ENCODE measurements around the gene PDHX.
"Not testable (repeated sequence)": the region's sequence is repeated elsewhere in the genome, so short reads cannot be mapped to it uniquely, and the experiment has no call there.

PDHX gene

DNA sequence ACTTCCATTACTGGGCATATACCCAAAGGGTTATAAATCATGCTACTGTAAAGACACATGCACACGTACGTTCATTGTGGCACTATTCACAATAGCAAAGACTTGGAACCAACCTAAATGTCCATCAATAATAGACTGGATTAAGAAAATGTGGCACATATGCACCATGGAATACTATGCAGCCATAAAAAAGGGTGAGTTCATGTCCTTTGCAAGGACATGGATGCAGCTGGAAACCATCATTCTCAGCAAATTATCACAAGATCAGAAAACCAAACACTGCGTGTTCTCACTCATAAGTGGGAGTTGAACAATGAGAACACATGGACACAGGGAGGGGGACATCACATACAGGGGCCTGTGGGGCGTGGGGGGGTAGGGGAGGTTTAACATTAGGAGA is 111.6 kb downstream of the PDHX start:
- DNase-seq: not testable (repeated sequence)

DNA sequence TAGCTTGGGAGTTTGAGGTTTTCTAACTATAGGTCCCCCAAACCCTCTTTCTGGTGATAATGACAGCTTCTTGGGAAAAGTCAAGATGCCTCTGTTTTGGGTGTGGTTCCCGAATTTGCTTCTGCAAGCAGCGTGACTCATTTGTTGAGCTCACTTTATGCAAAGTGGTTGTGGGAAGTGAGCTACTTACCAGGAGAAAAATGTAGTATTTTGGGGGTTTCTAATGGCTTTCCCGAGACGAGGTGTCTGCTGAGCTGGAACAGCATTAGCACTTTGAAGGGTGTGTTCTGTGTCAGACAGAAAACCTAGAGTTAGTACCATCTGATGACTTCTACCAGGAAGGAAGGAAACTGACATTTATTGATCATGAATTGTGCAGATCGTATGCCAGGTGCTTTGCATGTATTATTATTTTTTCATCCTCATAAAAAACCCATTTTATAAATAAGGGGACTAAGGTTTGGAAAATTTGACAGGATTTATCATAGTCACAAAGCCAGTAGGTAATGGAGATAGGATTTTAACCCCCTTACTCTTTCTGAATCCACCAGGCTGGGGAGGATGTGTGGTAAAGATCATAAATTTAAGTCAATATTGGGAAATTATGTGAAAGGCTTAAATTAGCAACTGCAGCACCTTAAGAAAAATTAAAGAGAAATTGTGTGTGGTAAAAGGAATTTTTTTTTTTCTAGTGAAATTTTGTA is 113.7 kb downstream of the PDHX start:
- no peak for DNase-seq

DNA sequence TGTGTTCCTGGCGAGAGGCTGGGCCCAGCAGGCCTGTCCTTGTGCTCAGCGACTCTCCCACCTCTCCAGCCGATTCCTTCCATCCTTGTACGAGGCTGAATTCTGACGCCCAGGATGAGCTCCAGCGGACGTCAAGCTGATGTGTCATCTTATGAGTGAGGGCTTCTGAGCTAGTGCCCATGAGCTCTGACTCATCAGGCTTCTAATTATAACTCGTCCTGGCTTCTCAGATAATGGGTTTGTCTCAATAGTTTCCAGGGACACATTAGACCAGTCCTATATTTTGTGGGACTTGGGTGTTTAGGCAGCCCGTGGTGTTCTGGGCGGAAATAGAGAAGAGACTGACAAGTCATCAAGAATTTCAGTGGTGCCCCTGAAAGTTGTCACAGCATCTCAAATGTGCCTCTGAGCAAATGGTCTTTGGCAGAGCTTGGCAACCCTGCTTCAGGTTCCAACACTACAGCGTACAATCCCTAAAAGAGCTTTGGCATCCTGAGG is 114.3 kb downstream of the PDHX start:
- no peak for DNase-seq

DNA sequence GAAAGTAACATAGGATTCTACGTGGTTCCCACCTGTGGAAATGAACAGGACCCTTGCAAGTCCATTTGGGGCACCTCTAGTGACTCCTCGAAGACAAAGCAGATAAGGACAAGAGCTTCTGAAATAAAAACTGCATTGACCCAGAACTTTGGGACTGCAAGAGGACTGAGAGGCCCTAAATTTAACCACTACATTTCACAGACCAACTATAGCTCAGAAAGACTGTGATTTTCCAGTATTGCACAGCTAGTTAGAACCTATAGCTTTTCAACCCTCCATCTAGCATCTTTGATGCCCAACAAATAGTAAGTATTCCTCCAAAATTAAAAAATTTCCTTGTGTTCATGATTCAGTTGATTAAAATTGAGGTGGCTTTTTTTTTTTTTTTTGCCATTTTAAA is 114.9 kb downstream of the PDHX start:
- no peak for DNase-seq

- no peak for DNase-seq
These were observed 115.4 kb downstream of the PDHX start for GRCh38 chr11:35031867-35032266.

- DNase-seq: no peak
These were observed 116.6 kb downstream of the PDHX start for GRCh38 chr11:35033011-35033410.

DNA sequence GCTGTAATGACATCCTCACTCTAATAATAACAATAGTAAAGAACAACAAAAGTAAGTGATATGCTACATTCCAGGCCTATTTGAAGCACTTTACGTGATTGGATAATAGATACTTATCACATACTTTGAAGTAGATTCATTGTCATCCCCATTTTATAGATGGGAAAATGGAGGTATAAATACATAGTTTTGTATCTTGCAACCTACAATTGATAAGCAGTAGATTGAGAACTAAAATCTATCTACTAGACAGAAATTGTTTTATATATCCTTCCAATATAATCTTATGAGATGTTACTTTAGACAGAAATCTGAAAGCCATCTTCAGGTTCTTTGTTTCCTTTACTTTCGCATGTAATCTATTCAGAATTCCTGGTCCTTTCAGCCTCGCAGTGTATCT is 118.0 kb downstream of the PDHX start:
- DNase-seq: no peak

GRCh38 chr11:35035894-35036408 is 119.5 kb downstream of the PDHX start:
- no peak for DNase-seq

DNA sequence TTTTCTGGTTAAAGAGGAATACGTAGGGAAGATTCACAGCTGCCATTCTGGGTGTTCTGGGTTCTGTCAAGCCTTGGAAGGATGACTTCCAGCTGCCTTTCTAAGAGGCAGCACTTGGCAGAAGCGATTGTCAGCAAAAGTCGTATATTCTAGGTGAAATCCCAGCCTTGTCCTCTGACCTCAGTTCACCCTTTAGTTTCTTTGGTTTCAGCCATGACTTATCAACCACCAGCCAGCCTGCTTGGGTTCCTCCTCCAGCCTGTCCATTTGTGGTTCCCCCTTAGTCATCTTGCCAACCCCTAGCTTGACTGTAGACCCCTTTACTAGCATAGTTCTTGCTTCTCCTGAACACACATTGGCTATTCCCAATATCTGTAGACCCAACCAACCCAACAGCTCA is 120.2 kb downstream of the PDHX start:
- no peak for DNase-seq

DNA sequence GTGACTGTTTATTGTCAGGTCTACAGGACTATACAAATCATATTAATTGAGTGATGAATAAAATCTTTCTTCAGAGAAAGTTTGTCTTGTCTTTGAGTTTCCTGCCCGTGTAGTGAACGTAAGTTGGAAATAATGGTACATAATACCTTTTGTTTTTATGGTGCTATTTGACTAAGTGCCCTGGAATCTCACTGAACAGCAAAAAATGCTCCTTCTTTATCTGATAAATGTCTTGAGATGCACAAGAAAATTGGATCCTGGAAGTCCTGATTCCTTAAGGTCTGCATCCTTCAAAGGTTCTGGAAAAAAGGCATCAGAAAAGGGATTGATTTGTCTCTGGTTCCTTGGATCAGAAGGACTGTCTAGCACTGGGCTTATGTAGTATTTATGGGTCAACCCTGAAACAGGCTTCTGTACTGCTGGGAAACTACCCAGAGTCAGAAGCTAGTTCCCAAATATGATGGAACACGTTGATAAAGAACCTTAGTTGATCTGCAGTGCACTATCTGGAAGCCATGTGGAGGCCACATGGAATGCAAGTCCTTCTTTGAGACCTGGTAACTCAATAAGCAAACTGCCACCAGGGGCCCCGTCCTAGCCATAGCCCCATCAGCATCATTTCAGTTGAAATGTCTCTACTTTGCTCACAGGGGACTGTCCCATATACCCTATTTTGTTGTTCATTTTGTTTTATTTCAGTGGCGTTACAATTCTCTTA is 122.0 kb downstream of the PDHX start:
- DNase-seq: no peak

GRCh38 chr11:35039076-35039475 is 122.7 kb downstream of the PDHX start:
- DNase-seq: no peak

- no peak for DNase-seq
These were observed 124.0 kb downstream of the PDHX start for GRCh38 chr11:35040221-35040942.

- no peak for DNase-seq
These were observed 124.7 kb downstream of the PDHX start for GRCh38 chr11:35041070-35041554.

DNA sequence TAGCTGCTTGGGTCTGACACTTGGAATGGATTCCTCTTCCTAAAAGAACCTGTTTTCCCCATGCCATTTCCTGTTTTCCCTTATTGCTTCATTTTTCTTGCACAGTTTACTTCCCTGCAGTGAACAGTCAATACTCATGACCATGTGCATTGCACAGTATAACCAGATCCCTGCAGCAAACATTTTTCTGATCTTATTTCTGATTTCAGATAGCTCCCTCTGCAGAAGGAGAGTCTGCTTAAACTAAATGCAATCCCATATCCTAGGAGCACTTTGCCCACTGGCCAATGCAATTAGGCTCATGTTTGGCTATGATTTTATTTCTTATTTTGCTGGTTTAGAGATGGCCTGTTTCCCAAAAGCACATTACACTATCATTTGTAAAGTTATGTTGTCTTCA is 125.8 kb downstream of the PDHX start:
- DNase-seq: no peak

GRCh38 chr11:35042913-35043312 is 126.5 kb downstream of the PDHX start:
- no peak for DNase-seq

GRCh38 chr11:35043936-35044335 is 127.5 kb downstream of the PDHX start:
- no peak for DNase-seq

GRCh38 chr11:35045236-35045820 is 128.9 kb downstream of the PDHX start:
- DNase-seq: peak; percentile 48

Data from NCI-H510A (cell line).